Uterus (tissue), 2 donors: ENCODE results near the gene TIMM44.

Source experiments
- CTCF ChIP-seq, 4 experiments: fragments of 200-600 bp in 2 of 4; fragments of 450-650 bp in 2 of 4; sonication (generic) in 2 of 4; IDR thresholded peaks; one replicate each; pipeline ENCODE4 v1.5.1; 2016 to 2019; ENCODE audit warnings: antibody characterized with exemption in 4 of 4, mild to moderate bottlenecking in 2 of 4, moderate library complexity in 1 of 4
- POLR2A ChIP-seq, 2 donors: fragments of 450-650 bp; IDR thresholded peaks; one replicate each; pipeline ENCODE4 v1.6.1; 2016; ENCODE audit warnings: antibody characterized with exemption in 2 of 2, mild to moderate bottlenecking in 1 of 2, moderate library complexity in 1 of 2

GRCh38 chr19:7942981-7943443 lies 454 bp downstream of the TIMM44 start:
- no peak for TF ChIP-seq CTCF (IDR thresholded peaks at IDR 0.05)
- TF ChIP-seq POLR2A (IDR thresholded peaks at IDR 0.05) = no peak
